WTC11 (cell line): ENCODE results near the gene CSPG4. TPM values are rescaled to one million over a fixed set of nuclear protein-coding genes. Genes with fewer than 3 reads are reported as not detected.

Source experiments
- ATAC-seq: fragments of 200-7000 bp; cut with Tn5 transposase; 2 replicates; pipeline ENCODE4 v1.10.0; 2021; ENCODE audit warnings: mild to moderate bottlenecking, moderate library complexity
- CTCF ChIA-PET: fragments of 300-600 bp; sonication (Branson Sonifier 250); formaldehyde crosslinking; loops from one replicate; lab custom pipeline; 2021; ENCODE audit warnings: antibody characterized with exemption; lab: Charles Lee
- POLR2A ChIA-PET: fragments of 350-600 bp; sonication (Branson Sonifier 250); formaldehyde crosslinking; loops from one replicate; lab custom pipeline; 2021; ENCODE audit warnings: antibody characterized with exemption; lab: Charles Lee
- DNase-seq: peaks from one replicate; pipeline ENCODE4 v3.0.0; 2021; ENCODE audit warnings: low spot score
- H3K27ac Mint-ChIP-seq: 2 replicates; pipeline ENCODE4 v1.8.0; 2021; ENCODE audit warnings: mixed read lengths
- H3K27me3 Mint-ChIP-seq: 2 replicates; pipeline ENCODE4 v1.8.0; 2021; ENCODE audit warnings: low read depth, mild to moderate bottlenecking, moderate library complexity, mixed read lengths
- H3K36me3 Mint-ChIP-seq: 2 replicates; pipeline ENCODE4 v1.8.0; 2021; ENCODE audit warnings: mixed read lengths
- H3K4me1 Mint-ChIP-seq: 2 replicates; pipeline ENCODE4 v1.8.0; 2022; ENCODE audit warnings: mixed read lengths
- H3K4me3 Mint-ChIP-seq: 2 replicates; pipeline ENCODE4 v1.8.0; 2021; ENCODE audit warnings: mild to moderate bottlenecking, moderate library complexity, mixed read lengths
- H3K9me3 Mint-ChIP-seq: 2 replicates; pipeline ENCODE4 v1.8.0; 2021; ENCODE audit warnings: mixed read lengths
- ARID4B ChIP-seq: sonication (generic); formaldehyde crosslinking; IDR thresholded peaks from 2 replicates; pipeline ENCODE4 v1.8.0; 2023; ENCODE audit warnings: missing genetic modification reagents, mild to moderate bottlenecking, borderline replicate concordance
- CTCF ChIP-seq: fragments of 200-600 bp; IDR thresholded peaks from 2 replicates; pipeline ENCODE4 v1.8.0; 2022; ENCODE audit warnings: antibody characterized with exemption
- FOXJ3 ChIP-seq: sonication (generic); formaldehyde crosslinking; IDR thresholded peaks from 2 replicates; pipeline ENCODE4 v1.9.0; 2021; ENCODE audit warnings: missing genetic modification reagents, mild to moderate bottlenecking, borderline replicate concordance
- GRHL2 ChIP-seq: fragments of 250-450 bp; sonication (Bioruptor Pico); IDR thresholded peaks from 2 replicates; pipeline ENCODE4 v1.8.0; 2022; ENCODE audit warnings: mild to moderate bottlenecking, moderate library complexity; ENCODE audit not compliant: insufficient replicate concordance, severe bottlenecking
- IRF1 ChIP-seq: sonication (generic); formaldehyde crosslinking; IDR thresholded peaks from 2 replicates; pipeline ENCODE4 v1.8.0; 2023; ENCODE audit warnings: missing genetic modification reagents
- RELA ChIP-seq: sonication (generic); formaldehyde crosslinking; IDR thresholded peaks from 2 replicates; pipeline ENCODE4 v1.8.1; 2022; ENCODE audit warnings: missing genetic modification reagents, mild to moderate bottlenecking, borderline replicate concordance
- ZNF219 ChIP-seq: sonication (generic); formaldehyde crosslinking; IDR thresholded peaks from 2 replicates; pipeline ENCODE4 v1.8.0; 2023; ENCODE audit warnings: missing genetic modification reagents, mild to moderate bottlenecking, borderline replicate concordance
- ZNF317 ChIP-seq: sonication (generic); formaldehyde crosslinking; IDR thresholded peaks from 2 replicates; pipeline ENCODE4 v1.8.1; 2023; ENCODE audit warnings: low read depth, mild to moderate bottlenecking, moderate library complexity, missing genetic modification reagents, borderline replicate concordance
- ZNF532 ChIP-seq: fragments of 250-450 bp; sonication (Bioruptor Pico); IDR thresholded peaks from 2 replicates; pipeline ENCODE4 v1.9.0; 2021; ENCODE audit warnings: mild to moderate bottlenecking, borderline replicate concordance
- ZNF671 ChIP-seq: fragments of 250-450 bp; sonication (Bioruptor Pico); IDR thresholded peaks from 2 replicates; pipeline ENCODE4 v1.8.0; 2021; ENCODE audit warnings: mild to moderate bottlenecking
- total RNA-seq: library from RNA; stranded (reverse); gene quantifications from 3 replicates; pipeline ENCODE4 v1.2.3, GENCODE V29; 2021
- TF ChIP-seq, protein P1 (sequence below): sonication (generic); formaldehyde crosslinking; IDR thresholded peaks from 2 replicates; pipeline ENCODE4 v1.8.0; 2022; ENCODE audit warnings: missing genetic modification reagents
- TF ChIP-seq, protein P2 (sequence below): sonication (generic); formaldehyde crosslinking; IDR thresholded peaks from 2 replicates; pipeline ENCODE4 v1.8.1; 2023; ENCODE audit warnings: mild to moderate bottlenecking, missing genetic modification reagents
- TF ChIP-seq, protein P3 (sequence below): sonication (generic); formaldehyde crosslinking; IDR thresholded peaks from 2 replicates; pipeline ENCODE4 v1.8.1; 2022; ENCODE audit warnings: low read depth, missing genetic modification reagents, borderline replicate concordance
- TF ChIP-seq, protein P4 (sequence below): sonication (generic); formaldehyde crosslinking; IDR thresholded peaks from 2 replicates; pipeline ENCODE4 v1.8.1; 2023; ENCODE audit warnings: mild to moderate bottlenecking, missing genetic modification reagents, moderate library complexity

Gene CSPG4
- total RNA-seq, 1 experiment from 2014 or later = 2.9 TPM

DNA sequence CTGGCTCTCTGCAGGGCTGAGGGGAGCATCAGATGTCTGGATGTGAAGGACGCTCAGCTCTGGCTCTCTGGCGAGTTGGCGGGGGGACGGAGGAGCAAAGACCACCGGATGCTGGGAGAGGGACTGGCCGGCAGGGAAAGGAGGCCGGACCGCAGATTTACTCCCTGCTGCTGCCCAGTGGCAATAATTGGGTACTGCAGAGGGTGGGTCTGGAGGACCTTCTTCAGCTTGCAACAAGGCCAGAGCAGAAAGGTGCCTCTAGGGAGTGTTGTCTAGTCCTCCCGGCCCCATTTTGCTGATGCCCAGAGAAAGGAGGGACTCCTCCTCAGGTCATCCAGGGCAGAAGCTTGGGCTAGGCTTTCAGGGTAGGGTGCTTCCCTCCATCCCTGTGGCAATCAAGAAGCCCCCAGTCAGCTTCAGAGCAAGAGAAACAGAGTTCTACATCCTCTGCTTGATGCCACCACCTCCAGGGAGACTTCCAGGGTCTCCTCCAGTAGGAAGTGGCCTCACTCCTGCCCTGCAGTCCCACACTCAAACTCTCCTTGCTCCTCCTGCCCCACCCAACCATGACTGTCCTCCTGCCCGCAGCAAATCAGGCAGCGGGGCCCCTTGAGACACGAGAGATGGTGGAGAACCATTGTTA, 20.3 kb upstream of the CSPG4 start (continued):
- TF ChIP-seq, protein P1, sequence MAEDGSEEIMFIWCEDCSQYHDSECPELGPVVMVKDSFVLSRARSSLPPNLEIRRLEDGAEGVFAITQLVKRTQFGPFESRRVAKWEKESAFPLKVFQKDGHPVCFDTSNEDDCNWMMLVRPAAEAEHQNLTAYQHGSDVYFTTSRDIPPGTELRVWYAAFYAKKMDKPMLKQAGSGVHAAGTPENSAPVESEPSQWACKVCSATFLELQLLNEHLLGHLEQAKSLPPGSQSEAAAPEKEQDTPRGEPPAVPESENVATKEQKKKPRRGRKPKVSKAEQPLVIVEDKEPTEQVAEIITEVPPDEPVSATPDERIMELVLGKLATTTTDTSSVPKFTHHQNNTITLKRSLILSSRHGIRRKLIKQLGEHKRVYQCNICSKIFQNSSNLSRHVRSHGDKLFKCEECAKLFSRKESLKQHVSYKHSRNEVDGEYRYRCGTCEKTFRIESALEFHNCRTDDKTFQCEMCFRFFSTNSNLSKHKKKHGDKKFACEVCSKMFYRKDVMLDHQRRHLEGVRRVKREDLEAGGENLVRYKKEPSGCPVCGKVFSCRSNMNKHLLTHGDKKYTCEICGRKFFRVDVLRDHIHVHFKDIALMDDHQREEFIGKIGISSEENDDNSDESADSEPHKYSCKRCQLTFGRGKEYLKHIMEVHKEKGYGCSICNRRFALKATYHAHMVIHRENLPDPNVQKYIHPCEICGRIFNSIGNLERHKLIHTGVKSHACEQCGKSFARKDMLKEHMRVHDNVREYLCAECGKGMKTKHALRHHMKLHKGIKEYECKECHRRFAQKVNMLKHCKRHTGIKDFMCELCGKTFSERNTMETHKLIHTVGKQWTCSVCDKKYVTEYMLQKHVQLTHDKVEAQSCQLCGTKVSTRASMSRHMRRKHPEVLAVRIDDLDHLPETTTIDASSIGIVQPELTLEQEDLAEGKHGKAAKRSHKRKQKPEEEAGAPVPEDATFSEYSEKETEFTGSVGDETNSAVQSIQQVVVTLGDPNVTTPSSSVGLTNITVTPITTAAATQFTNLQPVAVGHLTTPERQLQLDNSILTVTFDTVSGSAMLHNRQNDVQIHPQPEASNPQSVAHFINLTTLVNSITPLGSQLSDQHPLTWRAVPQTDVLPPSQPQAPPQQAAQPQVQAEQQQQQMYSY (CRISPR knock-in tag) = no peak
- no peak for TF ChIP-seq ARID4B (CRISPR knock-in tag)
- TF ChIP-seq RELA (CRISPR knock-in tag) = no peak
- no peak for TF ChIP-seq IRF1 (CRISPR knock-in tag)
- peak; percentile 75 for TF ChIP-seq CTCF
- TF ChIP-seq, all 79 proteins: peak for 4

DNA sequence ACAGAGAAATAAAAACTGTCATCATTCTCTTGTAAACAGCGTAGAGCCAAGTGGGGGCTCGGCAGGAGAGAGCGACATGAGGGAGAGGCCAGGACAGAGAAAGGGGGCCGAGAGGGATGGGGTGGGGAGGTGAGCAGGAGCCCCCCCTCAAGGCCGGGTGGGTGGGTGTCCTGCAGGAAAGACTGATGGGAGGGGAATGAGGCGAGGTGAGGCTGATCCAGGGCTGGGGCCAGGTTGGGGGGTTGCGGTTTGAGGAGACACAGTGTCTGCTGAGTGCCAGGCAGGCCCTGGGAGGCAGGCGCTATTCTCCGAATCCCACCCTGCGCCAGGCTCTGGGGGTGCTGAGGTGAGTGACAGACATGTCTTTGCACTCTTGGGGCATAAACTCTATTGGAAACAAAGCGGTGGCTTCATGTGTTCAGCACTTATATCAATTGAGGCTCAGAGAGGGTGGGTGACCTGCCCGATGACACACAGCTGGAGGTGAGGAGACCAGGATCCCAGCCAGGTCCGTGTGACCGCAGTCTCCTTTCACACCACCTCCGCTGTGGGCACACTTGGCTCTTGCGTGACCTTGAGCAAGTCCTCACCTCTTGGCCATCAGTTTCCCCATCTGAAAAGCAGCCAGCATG, 19.6 kb upstream of the CSPG4 start:
- no peak for DNase-seq
- ATAC-seq = no peak
- H3K4me3 Mint-ChIP-seq = peak overlapping the region; percentile 20; the same call in 1 of the 2 replicates
- no peaks in the 10 kb centered on the region for H3K36me3 Mint-ChIP-seq
- no peaks in the 10 kb centered on the region for H3K9me3 Mint-ChIP-seq
- H3K27me3 Mint-ChIP-seq = peaks cover 9% of the 10 kb centered on the region
- CTCF ChIA-PET = interaction anchor here (0.5 to 1.3 kb wide), 28 partner anchors 8 to 365 kb away, joined by 3 to 18 read pairs (median 4); partner anchors contain the start of genes IMP3 and MAN2C1
- POLR2A ChIA-PET = no interaction called here
- no peak overlapping the region for H3K27ac Mint-ChIP-seq
- peaks cover 39% of the 10 kb centered on the region for H3K4me1 Mint-ChIP-seq
- no peak for TF ChIP-seq GRHL2 (CRISPR knock-in tag)
- TF ChIP-seq FOXJ3 (CRISPR knock-in tag) = no peak
- TF ChIP-seq, protein P2, sequence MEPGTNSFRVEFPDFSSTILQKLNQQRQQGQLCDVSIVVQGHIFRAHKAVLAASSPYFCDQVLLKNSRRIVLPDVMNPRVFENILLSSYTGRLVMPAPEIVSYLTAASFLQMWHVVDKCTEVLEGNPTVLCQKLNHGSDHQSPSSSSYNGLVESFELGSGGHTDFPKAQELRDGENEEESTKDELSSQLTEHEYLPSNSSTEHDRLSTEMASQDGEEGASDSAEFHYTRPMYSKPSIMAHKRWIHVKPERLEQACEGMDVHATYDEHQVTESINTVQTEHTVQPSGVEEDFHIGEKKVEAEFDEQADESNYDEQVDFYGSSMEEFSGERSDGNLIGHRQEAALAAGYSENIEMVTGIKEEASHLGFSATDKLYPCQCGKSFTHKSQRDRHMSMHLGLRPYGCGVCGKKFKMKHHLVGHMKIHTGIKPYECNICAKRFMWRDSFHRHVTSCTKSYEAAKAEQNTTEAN (CRISPR knock-in tag) = no peak
- no peak for TF ChIP-seq ZNF219 (CRISPR knock-in tag)
- no peak for TF ChIP-seq ZNF532 (CRISPR knock-in tag)
- TF ChIP-seq, protein P3, sequence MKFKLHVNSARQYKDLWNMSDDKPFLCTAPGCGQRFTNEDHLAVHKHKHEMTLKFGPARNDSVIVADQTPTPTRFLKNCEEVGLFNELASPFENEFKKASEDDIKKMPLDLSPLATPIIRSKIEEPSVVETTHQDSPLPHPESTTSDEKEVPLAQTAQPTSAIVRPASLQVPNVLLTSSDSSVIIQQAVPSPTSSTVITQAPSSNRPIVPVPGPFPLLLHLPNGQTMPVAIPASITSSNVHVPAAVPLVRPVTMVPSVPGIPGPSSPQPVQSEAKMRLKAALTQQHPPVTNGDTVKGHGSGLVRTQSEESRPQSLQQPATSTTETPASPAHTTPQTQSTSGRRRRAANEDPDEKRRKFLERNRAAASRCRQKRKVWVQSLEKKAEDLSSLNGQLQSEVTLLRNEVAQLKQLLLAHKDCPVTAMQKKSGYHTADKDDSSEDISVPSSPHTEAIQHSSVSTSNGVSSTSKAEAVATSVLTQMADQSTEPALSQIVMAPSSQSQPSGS (CRISPR knock-in tag) = no peak
- no peak for TF ChIP-seq ZNF317 (CRISPR knock-in tag)
- TF ChIP-seq, protein P4, sequence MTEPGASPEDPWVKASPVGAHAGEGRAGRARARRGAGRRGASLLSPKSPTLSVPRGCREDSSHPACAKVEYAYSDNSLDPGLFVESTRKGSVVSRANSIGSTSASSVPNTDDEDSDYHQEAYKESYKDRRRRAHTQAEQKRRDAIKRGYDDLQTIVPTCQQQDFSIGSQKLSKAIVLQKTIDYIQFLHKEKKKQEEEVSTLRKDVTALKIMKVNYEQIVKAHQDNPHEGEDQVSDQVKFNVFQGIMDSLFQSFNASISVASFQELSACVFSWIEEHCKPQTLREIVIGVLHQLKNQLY = no peak
- TF ChIP-seq ZNF671 (CRISPR knock-in tag) = no peak
